MCF 10A (cell line): ENCODE data around the gene ITPRIP. TPM values are rescaled to one million over a fixed set of nuclear protein-coding genes. Genes with fewer than 3 reads are reported as not detected.

ENCODE experiments used
- BruUV-seq: library from RNA; stranded (reverse); fragments of 400-500 nt; replicated peaks from 2 replicates; lab custom pipeline; 2021; lab: Mats Ljungman, UMichigan
- CTCF ChIA-PET: fragments of 300-600 bp; sonication (Branson Sonifier 250); formaldehyde crosslinking; extraction: SDS; loops from one replicate; lab custom pipeline; 2021; ENCODE audit warnings: antibody characterized with exemption, inconsistent platforms; lab: Yijun Ruan, JAX
- POLR2A ChIA-PET: fragments of 300-600, 350-650 bp; sonication (Branson Sonifier 250); formaldehyde crosslinking; extraction: SDS; loops from one replicate; lab custom pipeline; 2020; ENCODE audit warnings: antibody characterized with exemption, inconsistent platforms; lab: Yijun Ruan, JAX
- DNase-seq: peaks from one replicate; pipeline ENCODE4 v3.0.0-alpha.2; 2018; ENCODE audit not compliant: unreplicated experiment
- H3K27ac Mint-ChIP-seq: one replicate; pipeline ENCODE4 v1.8.0; 2022; ENCODE audit warnings: mild to moderate bottlenecking, low read depth, mixed read lengths; ENCODE audit not compliant: unreplicated experiment
- H3K27me3 Mint-ChIP-seq: one replicate; pipeline ENCODE4 v1.8.0; 2022; ENCODE audit warnings: mixed read lengths; ENCODE audit not compliant: insufficient read depth, unreplicated experiment
- H3K36me3 Mint-ChIP-seq: one replicate; pipeline ENCODE4 v1.8.0; 2022; ENCODE audit warnings: mild to moderate bottlenecking, moderate library complexity, mixed read lengths; ENCODE audit not compliant: insufficient read depth, unreplicated experiment
- H3K4me1 Mint-ChIP-seq: one replicate; pipeline ENCODE4 v1.8.0; 2022; ENCODE audit warnings: mixed read lengths; ENCODE audit not compliant: insufficient read depth, unreplicated experiment
- H3K4me3 Mint-ChIP-seq: one replicate; pipeline ENCODE4 v1.8.0; 2022; ENCODE audit warnings: mild to moderate bottlenecking, moderate library complexity, mixed read lengths; ENCODE audit not compliant: unreplicated experiment
- H3K9me3 Mint-ChIP-seq: one replicate; pipeline ENCODE4 v1.8.0; 2022; ENCODE audit warnings: mixed read lengths; ENCODE audit not compliant: unreplicated experiment
- intact Hi-C: fragments of 100-400 bp; cut with micrococcal nuclease; formaldehyde crosslinking; loops from 2 replicates; pipeline ENCODE4 v1.14.1; 2022
- total RNA-seq: library from RNA; stranded (reverse); gene quantifications from 2 replicates; pipeline ENCODE4 v1.2.3, GENCODE V29; 2022
- TF ChIP-seq, protein P1 (sequence below): fragments of 200-600 bp; IDR thresholded peaks from one replicate; pipeline ENCODE4 v1.8.0; 2022; ENCODE audit warnings: antibody characterized with exemption, mild to moderate bottlenecking; ENCODE audit not compliant: unreplicated experiment

ITPRIP gene
- total RNA-seq, 1 experiment from 2014 or later, result 29.4 TPM

GRCh38 chr10:104268405-104268712 lies 69.9 kb downstream of the ITPRIP start:
- peaks cover 8% of the 10 kb centered on the region for H3K4me1 Mint-ChIP-seq
- no peaks in the 10 kb centered on the region for H3K9me3 Mint-ChIP-seq
- H3K27ac Mint-ChIP-seq, result peak overlapping the region; percentile 92
- peak overlapping the region; percentile 85 for H3K4me3 Mint-ChIP-seq
- ChIA-PET CTCF (interaction anchor here (0.6 to 2.0 kb wide), 2 partner anchors 23 to 93 kb away, joined by 3 to 8 read pairs; no protein-coding TSS in a partner anchor), POLR2A (interaction anchor here (0.6 to 4.4 kb wide), 11 partner anchors 9 to 396 kb away, joined by 3 to 42 read pairs (median 9); partner anchors contain the start of genes CFAP43, CFAP58, GSTO1 and SFR1)
- H3K27me3 Mint-ChIP-seq, result no peaks in the 10 kb centered on the region
- DNase-seq, result no peak
- intact Hi-C loops, result no loop called here
- H3K36me3 Mint-ChIP-seq, result peaks cover 54% of the 10 kb centered on the region
- BruUV-seq, result TSS peak; percentile 75
- TF ChIP-seq, protein P1, sequence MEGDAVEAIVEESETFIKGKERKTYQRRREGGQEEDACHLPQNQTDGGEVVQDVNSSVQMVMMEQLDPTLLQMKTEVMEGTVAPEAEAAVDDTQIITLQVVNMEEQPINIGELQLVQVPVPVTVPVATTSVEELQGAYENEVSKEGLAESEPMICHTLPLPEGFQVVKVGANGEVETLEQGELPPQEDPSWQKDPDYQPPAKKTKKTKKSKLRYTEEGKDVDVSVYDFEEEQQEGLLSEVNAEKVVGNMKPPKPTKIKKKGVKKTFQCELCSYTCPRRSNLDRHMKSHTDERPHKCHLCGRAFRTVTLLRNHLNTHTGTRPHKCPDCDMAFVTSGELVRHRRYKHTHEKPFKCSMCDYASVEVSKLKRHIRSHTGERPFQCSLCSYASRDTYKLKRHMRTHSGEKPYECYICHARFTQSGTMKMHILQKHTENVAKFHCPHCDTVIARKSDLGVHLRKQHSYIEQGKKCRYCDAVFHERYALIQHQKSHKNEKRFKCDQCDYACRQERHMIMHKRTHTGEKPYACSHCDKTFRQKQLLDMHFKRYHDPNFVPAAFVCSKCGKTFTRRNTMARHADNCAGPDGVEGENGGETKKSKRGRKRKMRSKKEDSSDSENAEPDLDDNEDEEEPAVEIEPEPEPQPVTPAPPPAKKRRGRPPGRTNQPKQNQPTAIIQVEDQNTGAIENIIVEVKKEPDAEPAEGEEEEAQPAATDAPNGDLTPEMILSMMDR, result no peak

DNA sequence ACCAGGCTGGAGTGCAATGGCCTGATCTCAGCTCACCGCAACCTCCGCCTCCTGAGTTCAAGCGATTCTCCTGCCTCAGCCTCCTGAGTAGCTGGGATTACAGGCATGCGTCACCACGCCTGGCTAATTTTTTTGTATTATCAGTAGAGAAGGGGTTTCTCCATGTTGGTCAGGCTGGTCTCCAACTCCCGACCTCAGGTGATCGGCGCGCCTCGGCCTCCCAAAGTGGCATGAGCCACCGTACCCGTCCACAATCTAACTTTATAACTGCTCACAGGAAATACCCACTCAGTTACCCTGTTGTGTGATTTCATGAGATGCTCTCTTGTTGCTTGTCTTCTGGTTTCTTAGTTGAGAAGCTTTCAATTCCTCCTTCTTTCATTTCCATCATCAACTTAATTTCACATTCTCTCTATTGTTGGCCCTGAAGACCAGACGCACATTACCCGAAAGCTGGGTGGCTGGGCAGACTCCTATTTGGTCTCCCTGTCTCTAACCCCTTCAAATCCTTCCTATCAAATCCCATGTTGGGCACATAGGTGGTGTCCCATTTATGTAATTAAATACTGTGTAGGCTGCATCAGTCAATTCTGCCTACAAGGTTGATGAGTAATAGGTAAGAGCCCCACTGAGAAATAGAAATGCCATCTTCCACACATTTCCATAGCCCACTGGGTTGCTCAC lies 70.4 kb downstream of the ITPRIP start:
- Mint-ChIP-seq H3K4me1 (peaks cover 8% of the 10 kb centered on the region), H3K27ac (peak overlapping the region; percentile 92), H3K27me3 (no peaks in the 10 kb centered on the region), H3K4me3 (peak overlapping the region; percentile 85), H3K36me3 (peaks cover 58% of the 10 kb centered on the region), H3K9me3 (no peaks in the 10 kb centered on the region)
- no TSS peak for BruUV-seq
- TF ChIP-seq, protein P1, result no peak
- ChIA-PET CTCF (interaction anchor here (1.4 to 1.5 kb wide), 2 partner anchors 24 to 85 kb away, joined by 4 to 7 read pairs; partner anchors contain the start of gene CFAP58), POLR2A (interaction anchor here (0.6 to 4.4 kb wide), 6 partner anchors 8 to 61 kb away, joined by 3 to 25 read pairs (median 6); partner anchors contain the start of gene GSTO1)
- intact Hi-C loops, result no loop called here
- no peak for DNase-seq

- Mint-ChIP-seq H3K27me3 (no peaks in the 10 kb centered on the region), H3K4me3 (no peak overlapping the region), H3K9me3 (no peaks in the 10 kb centered on the region), H3K27ac (no peak overlapping the region), H3K36me3 (peaks cover 88% of the 10 kb centered on the region), H3K4me1 (peaks cover 25% of the 10 kb centered on the region)
- ChIA-PET POLR2A (interaction anchor here (0.5 to 4.4 kb wide), 2 partner anchors 9 to 1865 kb away, joined by 3 to 25 read pairs; partner anchors contain the start of gene GSTO1), CTCF (interaction anchor here (14.7 kb wide), 1 partner anchor 8 kb away, joined by 139 read pairs; the partner anchor contains the start of gene GSTO2)
- BruUV-seq, result no TSS peak
- DNase-seq, result no peak
- intact Hi-C loops, result no loop called here
- TF ChIP-seq, protein P1, result no peak
These were observed 73.5 kb downstream of the ITPRIP start for GRCh38 chr10:104264783-104265182.

DNA sequence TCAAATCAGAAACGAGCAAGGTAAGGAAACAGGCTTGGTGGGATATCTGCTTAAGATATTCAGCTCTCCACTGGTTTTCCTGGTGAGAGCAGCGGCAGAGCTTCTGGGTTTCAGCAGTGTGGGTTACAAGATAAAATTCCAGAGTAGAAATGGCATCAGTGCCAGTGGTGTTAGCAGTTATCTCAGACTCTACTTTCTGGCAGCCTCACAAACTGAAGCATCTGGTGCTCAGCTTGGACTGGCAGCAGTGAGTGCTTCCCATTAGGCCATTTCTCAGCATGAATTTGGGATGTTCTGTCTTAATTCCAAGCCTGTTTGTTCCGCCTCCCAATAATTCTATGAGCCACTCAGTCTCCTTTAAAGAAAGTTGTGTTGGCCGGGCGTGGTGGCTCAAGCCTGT lies 76.2 kb downstream of the ITPRIP start:
- DNase-seq, result no peak
- H3K27me3 Mint-ChIP-seq, result no peaks in the 10 kb centered on the region
- TF ChIP-seq, protein P1, result no peak
- no TSS peak for BruUV-seq
- no peak overlapping the region for H3K4me3 Mint-ChIP-seq
- POLR2A ChIA-PET, result interaction anchor here (0.7 to 3.4 kb wide), 3 partner anchors 11 to 30 kb away, joined by 3 to 12 read pairs (median 4); partner anchors contain the start of gene CFAP43
- CTCF ChIA-PET, result interaction anchor here (14.7 kb wide), 1 partner anchor 11 kb away, joined by 139 read pairs; the partner anchor contains the start of gene GSTO2
- peaks cover 90% of the 10 kb centered on the region for H3K36me3 Mint-ChIP-seq
- H3K4me1 Mint-ChIP-seq, result peaks cover 29% of the 10 kb centered on the region
- H3K27ac Mint-ChIP-seq, result peak overlapping the region; percentile 89
- no peaks in the 10 kb centered on the region for H3K9me3 Mint-ChIP-seq
- intact Hi-C loops, result no loop called here
